Rectal smooth muscle tissue (tissue), 1 donor: ENCODE data around the gene GSK3B.

Source experiments
- H3K27ac ChIP-seq: one replicate; pipeline ENCODE4 v1.7.0; 2013; ENCODE audit warnings: low read depth, low read length, inconsistent platforms
- H3K27me3 ChIP-seq: one replicate; pipeline ENCODE4 v1.7.0; 2013; ENCODE audit warnings: low read length; ENCODE audit not compliant: control insufficient read depth, insufficient read depth
- H3K36me3 ChIP-seq: one replicate; pipeline ENCODE4 v1.7.0; 2013; ENCODE audit warnings: low read length; ENCODE audit not compliant: control insufficient read depth, insufficient read depth
- H3K4me1 ChIP-seq: one replicate; pipeline ENCODE4 v1.7.0; 2013; ENCODE audit warnings: low read length; ENCODE audit not compliant: control insufficient read depth, insufficient read depth
- H3K4me3 ChIP-seq: one replicate; pipeline ENCODE4 v1.7.0; 2013; ENCODE audit warnings: low read length
- H3K9ac ChIP-seq: one replicate; pipeline ENCODE4 v1.7.0; 2013; ENCODE audit warnings: low read length

Gene GSK3B

GRCh38 chr3:120093119-120093910 lies 932 bp downstream of the GSK3B start:
- Histone ChIP-seq H3K4me1 (peaks cover 7% of the 10 kb centered on the region), H3K9ac (peak overlapping the region; percentile 29), H3K27me3 (no peaks in the 10 kb centered on the region), H3K36me3 (no peaks in the 10 kb centered on the region), H3K4me3 (peak overlapping the region; percentile 87), H3K27ac (peak overlapping the region; percentile 98)

DNA sequence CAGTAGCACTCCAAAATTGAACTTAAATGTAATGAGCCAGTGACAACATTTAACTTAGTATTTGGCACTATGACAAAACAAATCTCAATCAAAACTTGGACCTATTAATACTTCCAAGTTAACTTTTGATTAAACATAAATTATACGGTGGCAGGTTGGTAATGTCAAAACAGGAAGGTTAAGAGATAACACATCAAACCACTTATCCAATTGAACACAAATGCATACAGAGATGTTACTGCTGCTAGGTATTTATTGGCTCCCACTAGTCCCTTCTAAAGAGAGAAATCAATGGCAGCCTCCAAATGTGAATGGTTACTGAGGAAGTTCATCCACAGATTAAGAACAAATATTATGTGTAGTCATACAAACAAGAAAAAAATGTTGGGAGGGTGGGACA lies 1.8 kb downstream of the GSK3B start:
- Histone ChIP-seq H3K4me1 (peaks cover 7% of the 10 kb centered on the region), H3K4me3 (peak overlapping the region; percentile 87), H3K36me3 (no peaks in the 10 kb centered on the region), H3K27me3 (no peaks in the 10 kb centered on the region), H3K27ac (no peak overlapping the region), H3K9ac (no peak overlapping the region)

GRCh38 chr3:120090422-120090821 lies 3.8 kb downstream of the GSK3B start:
- H3K9ac ChIP-seq = no peak overlapping the region
- peaks cover 2% of the 10 kb centered on the region for H3K4me1 ChIP-seq
- H3K36me3 ChIP-seq = no peaks in the 10 kb centered on the region
- no peak overlapping the region for H3K27ac ChIP-seq
- H3K27me3 ChIP-seq = no peaks in the 10 kb centered on the region
- peak overlapping the region; percentile 87 for H3K4me3 ChIP-seq

DNA sequence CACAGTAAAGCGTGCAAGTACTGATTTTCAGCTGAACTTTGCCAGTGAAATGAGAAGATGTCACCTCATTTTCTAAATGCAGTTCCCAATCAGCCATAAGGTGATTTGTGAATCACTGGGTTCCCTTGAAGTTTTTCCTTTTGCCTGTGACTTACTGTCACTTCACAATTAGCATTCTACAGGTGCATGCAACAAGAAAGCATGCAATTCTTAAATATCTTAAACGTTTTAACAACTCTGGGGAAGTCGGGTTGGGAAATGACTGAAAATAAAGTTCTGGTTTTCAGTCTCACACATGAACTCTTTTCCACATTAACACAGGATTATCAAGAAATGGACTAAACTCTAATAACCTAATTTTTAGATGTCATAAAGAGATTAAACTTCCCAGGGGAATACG lies 5.2 kb downstream of the GSK3B start:
- peaks cover 2% of the 10 kb centered on the region for H3K4me1 ChIP-seq
- no peak overlapping the region for H3K4me3 ChIP-seq
- no peak overlapping the region for H3K9ac ChIP-seq
- no peak overlapping the region for H3K27ac ChIP-seq
- H3K27me3 ChIP-seq = no peaks in the 10 kb centered on the region
- no peaks in the 10 kb centered on the region for H3K36me3 ChIP-seq

- H3K27me3 ChIP-seq = no peaks in the 10 kb centered on the region
- no peaks in the 10 kb centered on the region for H3K36me3 ChIP-seq
- no peak overlapping the region for H3K4me3 ChIP-seq
- peaks cover 2% of the 10 kb centered on the region for H3K4me1 ChIP-seq
- no peak overlapping the region for H3K27ac ChIP-seq
- no peak overlapping the region for H3K9ac ChIP-seq
Observed at GRCh38 chr3:120088622-120089021, 5.6 kb downstream of the GSK3B start.

DNA sequence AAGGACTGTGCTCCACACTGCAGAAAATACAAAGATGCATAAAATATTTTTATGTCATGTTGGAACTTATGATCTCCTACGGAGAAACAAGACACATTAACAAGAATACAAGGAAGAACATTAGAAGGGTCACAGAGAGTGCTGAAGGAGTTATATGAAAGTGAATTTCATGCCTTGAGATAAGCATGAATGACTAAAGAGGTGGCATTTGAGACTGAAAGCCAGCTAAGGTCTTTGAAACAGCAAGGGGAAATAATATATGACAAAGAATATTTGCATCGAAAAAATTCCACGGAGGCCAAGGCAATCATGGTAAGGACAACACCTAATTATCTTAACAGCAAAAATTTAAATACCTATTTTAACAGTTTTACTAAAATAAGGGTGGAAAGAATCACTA lies 12.5 kb downstream of the GSK3B start:
- H3K36me3 ChIP-seq = no peaks in the 10 kb centered on the region
- no peak overlapping the region for H3K4me3 ChIP-seq
- H3K27ac ChIP-seq = no peak overlapping the region
- H3K9ac ChIP-seq = no peak overlapping the region
- no peaks in the 10 kb centered on the region for H3K27me3 ChIP-seq
- no peaks in the 10 kb centered on the region for H3K4me1 ChIP-seq

DNA sequence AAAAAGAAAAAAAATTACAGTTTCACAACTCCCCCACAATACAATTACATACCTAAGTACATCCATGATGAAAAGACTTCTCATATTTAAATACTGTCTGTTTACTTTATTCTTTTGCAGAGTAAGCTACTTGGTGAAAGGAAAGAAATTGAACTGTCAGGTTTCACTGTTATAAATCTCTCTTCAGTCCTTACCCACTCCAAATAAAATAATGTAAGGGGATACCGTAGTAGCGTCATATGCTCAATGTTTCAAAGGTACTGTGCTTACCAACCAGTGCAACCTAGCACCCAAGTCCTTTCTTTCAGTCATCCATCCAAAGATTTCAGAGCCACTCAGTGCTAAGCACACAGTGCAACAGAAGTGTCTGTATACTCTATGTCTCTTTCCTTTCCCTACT lies 13.4 kb downstream of the GSK3B start:
- Histone ChIP-seq H3K4me1 (no peaks in the 10 kb centered on the region), H3K36me3 (no peaks in the 10 kb centered on the region), H3K27me3 (no peaks in the 10 kb centered on the region), H3K4me3 (no peak overlapping the region), H3K27ac (no peak overlapping the region), H3K9ac (no peak overlapping the region)

DNA sequence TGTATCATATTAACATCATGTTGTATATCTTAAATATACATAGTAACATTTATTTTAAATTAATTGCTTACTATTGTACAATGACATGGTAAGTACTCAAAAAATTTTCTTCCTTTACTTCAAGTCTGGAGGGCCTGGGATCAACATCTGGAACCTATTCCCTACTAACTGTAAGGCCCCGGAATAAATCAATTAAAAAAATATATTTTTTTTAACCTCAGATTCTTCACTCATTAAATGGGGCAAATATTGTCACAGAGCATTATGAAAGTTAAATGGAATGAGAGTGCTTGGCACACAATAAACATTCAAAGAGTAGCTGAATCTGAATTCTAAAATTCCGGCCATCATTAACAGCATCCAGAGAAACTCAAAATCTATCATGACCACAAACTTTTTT lies 16.5 kb downstream of the GSK3B start:
- Histone ChIP-seq H3K4me1 (no peaks in the 10 kb centered on the region), H3K9ac (no peak overlapping the region), H3K4me3 (no peak overlapping the region), H3K27me3 (no peaks in the 10 kb centered on the region), H3K36me3 (no peaks in the 10 kb centered on the region), H3K27ac (no peak overlapping the region)

DNA sequence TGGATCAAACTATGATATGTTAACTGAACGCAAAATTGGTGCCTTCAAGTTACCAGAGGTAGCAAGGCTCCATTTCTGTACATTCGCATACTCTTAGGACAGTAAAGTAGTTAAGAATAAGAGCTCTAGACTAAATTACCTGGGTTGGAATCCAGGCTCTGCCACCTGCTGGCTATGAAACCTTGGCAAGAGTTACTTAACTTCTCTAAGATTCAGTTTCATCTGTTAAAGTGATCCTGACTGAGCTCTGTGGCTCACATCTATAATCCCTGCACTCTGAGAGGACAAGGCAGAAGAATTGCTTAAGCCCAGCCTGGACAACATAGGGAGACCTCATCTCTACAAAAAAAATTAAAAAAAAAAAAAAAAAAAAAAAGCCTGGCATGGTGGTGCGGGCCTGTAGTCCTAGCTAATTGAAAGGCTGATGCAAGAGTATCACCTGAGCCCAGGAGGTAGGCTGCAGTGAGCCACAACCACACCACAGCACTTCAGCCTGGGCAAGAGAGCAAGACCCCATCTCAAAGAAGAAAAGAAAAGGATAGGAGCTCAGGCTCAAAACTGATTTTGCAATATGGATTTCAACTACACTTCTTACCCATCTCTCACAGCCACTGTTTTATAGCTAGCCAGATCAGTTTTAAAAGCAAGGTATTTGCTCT lies 21.3 kb downstream of the GSK3B start:
- H3K9ac ChIP-seq = no peak overlapping the region
- no peak overlapping the region for H3K27ac ChIP-seq
- H3K36me3 ChIP-seq = no peaks in the 10 kb centered on the region
- no peaks in the 10 kb centered on the region for H3K27me3 ChIP-seq
- no peak overlapping the region for H3K4me3 ChIP-seq
- H3K4me1 ChIP-seq = no peaks in the 10 kb centered on the region

GRCh38 chr3:120071259-120071658 lies 23.0 kb downstream of the GSK3B start:
- Histone ChIP-seq H3K27ac (no peak overlapping the region), H3K9ac (no peak overlapping the region)

DNA sequence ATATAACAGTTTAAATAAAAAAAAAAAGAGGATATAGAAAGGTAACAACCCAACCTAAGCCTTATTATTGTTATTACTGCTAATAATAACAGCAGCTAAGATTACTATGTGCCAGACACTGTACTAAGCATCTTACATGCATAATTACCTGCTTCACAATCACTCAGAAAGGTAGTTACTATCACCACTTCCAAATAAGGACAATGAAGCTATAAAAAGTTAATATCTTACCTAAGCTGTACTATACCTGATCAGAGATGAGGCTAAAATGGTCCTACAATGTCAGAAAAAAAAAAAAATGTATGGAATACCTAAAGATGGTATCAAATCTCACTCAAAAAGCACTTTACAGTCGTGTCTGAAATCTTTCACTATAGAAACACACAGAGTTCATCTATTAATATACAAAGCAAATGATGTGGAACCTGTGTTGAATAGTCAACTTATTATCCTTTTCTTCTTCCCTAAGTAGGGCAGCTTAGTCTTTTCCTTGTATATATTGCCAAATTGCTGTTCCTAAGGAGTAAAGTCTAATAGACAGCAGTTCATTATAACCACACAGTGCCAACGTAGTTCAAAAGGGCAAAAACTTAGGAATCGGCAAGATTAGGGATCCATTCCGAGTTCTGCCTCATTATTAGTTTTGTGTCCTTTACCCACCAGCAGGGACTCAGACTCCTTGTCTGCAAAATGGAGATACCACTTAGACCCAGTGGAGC lies 23.8 kb downstream of the GSK3B start:
- H3K9ac ChIP-seq = no peak overlapping the region
- H3K27ac ChIP-seq = no peak overlapping the region
- no peaks in the 10 kb centered on the region for H3K36me3 ChIP-seq
- no peak overlapping the region for H3K4me3 ChIP-seq
- no peaks in the 10 kb centered on the region for H3K4me1 ChIP-seq
- no peaks in the 10 kb centered on the region for H3K27me3 ChIP-seq

More at GRCh38 chr3:120071259-120071658, 23.0 kb downstream of the GSK3B start:
- H3K4me1 ChIP-seq = no peaks in the 10 kb centered on the region
- no peaks in the 10 kb centered on the region for H3K36me3 ChIP-seq
- no peaks in the 10 kb centered on the region for H3K27me3 ChIP-seq
- no peak overlapping the region for H3K4me3 ChIP-seq

DNA sequence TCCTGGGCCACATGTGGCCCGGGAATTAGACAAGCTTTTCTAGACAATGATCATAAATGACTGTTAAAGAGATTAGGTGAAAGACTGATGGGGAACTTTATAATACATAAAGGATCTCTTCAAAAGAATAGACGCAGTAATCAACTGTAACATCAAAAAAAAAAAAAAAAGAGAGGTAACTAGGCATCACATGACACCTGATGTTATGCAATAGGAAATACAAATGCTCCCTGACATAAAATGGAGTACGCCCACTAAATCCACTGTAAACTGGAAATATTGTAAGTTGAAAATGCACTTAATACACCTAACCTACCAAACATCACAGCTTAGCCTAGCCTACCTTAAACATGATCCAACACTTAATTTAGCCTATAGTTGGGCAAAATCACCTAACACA lies 27.2 kb downstream of the GSK3B start:
- H3K4me1 ChIP-seq = no peaks in the 10 kb centered on the region
- H3K27me3 ChIP-seq = no peaks in the 10 kb centered on the region
- no peak overlapping the region for H3K4me3 ChIP-seq
- no peak overlapping the region for H3K27ac ChIP-seq
- no peaks in the 10 kb centered on the region for H3K36me3 ChIP-seq
- H3K9ac ChIP-seq = no peak overlapping the region
